DMS114 treated with DMSO at 0.1 percent for 48 hours (cell line): ENCODE results near the gene RAI14.
A peak's percentile ranks its signal among the peaks of the same experiment; 100 is the strongest.
"Not testable (repeated sequence)": the region's sequence is repeated elsewhere in the genome, so short reads cannot be mapped to it uniquely, and the experiment has no call there.

Experiments used
- DNase-seq: peaks from one replicate; lab custom pipeline; 2025; ENCODE audit not compliant: unreplicated experiment; lab: John Stamatoyannopoulos, UW

RAI14 gene

GRCh38 chr5:34811706-34812105, 155.6 kb downstream of the RAI14 start:
- DNase-seq = peak; percentile 40

GRCh38 chr5:34813509-34813908, 157.4 kb downstream of the RAI14 start:
- no peak for DNase-seq

GRCh38 chr5:34817558-34818351, 161.6 kb downstream of the RAI14 start:
- DNase-seq = no peak

GRCh38 chr5:34818717-34819116, 162.6 kb downstream of the RAI14 start:
- no peak for DNase-seq

GRCh38 chr5:34820593-34820992, 164.5 kb downstream of the RAI14 start:
- no peak for DNase-seq

GRCh38 chr5:34822956-34823715, 167.0 kb downstream of the RAI14 start:
- no peak for DNase-seq

GRCh38 chr5:34826347-34826746, 170.2 kb downstream of the RAI14 start:
- DNase-seq = no peak

GRCh38 chr5:34827588-34828506, 171.7 kb downstream of the RAI14 start:
- no peak for DNase-seq

GRCh38 chr5:34830827-34831226, 174.7 kb downstream of the RAI14 start:
- not testable (repeated sequence) for DNase-seq

GRCh38 chr5:34831303-34831702, 175.2 kb downstream of the RAI14 start:
- DNase-seq = no peak

- DNase-seq = no peak
Measured at GRCh38 chr5:34832568-34832967, 176.4 kb downstream of the RAI14 start.

- DNase-seq = no peak
Measured at GRCh38 chr5:34833090-34833489, 177.0 kb downstream of the RAI14 start.

- DNase-seq = no peak
Measured at GRCh38 chr5:34833976-34834793, 178.1 kb downstream of the RAI14 start.

GRCh38 chr5:34834794-34835089, 178.6 kb downstream of the RAI14 start:
- DNase-seq = no peak

- DNase-seq = no peak
Measured at GRCh38 chr5:34835664-34836063, 179.5 kb downstream of the RAI14 start.

- DNase-seq = peak; percentile 77
Measured at GRCh38 chr5:34838785-34839714, 182.9 kb downstream of the RAI14 start, which contains the start of gene TTC23L. Gene TTC23L (plus strand): TSS chr5:34839164. CDS start chr5:34840672, 1,508 bp downstream.

- DNase-seq = no peak
Measured at GRCh38 chr5:34841816-34842215, 185.7 kb downstream of the RAI14 start.

GRCh38 chr5:34842554-34842953, 186.4 kb downstream of the RAI14 start:
- no peak for DNase-seq

- no peak for DNase-seq
Measured at GRCh38 chr5:34843497-34843896, 187.4 kb downstream of the RAI14 start.
